Psoas muscle (tissue), 8 donors: ENCODE measurements around the gene DNAJC15. TPM values are rescaled to one million over a fixed set of nuclear protein-coding genes. Genes with fewer than 3 reads are reported as not detected.
A peak's percentile ranks its signal among the peaks of the same experiment; 100 is the strongest.

ENCODE experiments used
- ATAC-seq, 4 donors: fragments of 200-7000 bp; cut with Tn5 transposase; one replicate each; pipeline ENCODE4 v1.9.1; 2020; ENCODE audit warnings: moderate library complexity in 3 of 4, mild to moderate bottlenecking in 2 of 4
- DNase-seq, 2 donors: peaks; one replicate each; pipeline ENCODE4 v3.0.0-alpha.2; 2020
- H3K27ac ChIP-seq: fragments of 200-600 bp; one replicate; pipeline ENCODE4 v1.8.0; 2022
- H3K27me3 ChIP-seq, 3 donors: fragments of 200-600 bp in 1 of 3; one replicate each; pipeline versions ENCODE4 v1.6.1 to v1.8.0; 2013 to 2022; ENCODE audit warnings: low read length in 2 of 3, mild to moderate bottlenecking in 2 of 3, moderate library complexity in 1 of 3; ENCODE audit not compliant: insufficient read depth in 3 of 3
- H3K36me3 ChIP-seq, 2 donors: fragments of 200-600 bp in 1 of 2; one replicate each; pipeline versions ENCODE4 v1.6.1 to v1.8.0; 2013 to 2022; ENCODE audit warnings: low read depth in 1 of 2, mild to moderate bottlenecking in 1 of 2, moderate library complexity in 1 of 2; ENCODE audit not compliant: insufficient read depth in 1 of 2
- H3K4me1 ChIP-seq: fragments of 200-600 bp; one replicate; pipeline ENCODE4 v1.8.0; 2022
- H3K4me3 ChIP-seq: fragments of 200-600 bp; one replicate; pipeline ENCODE4 v1.8.0; 2022; ENCODE audit warnings: mild to moderate bottlenecking
- H3K9me3 ChIP-seq: fragments of 200-600 bp; one replicate; pipeline ENCODE4 v1.8.0; 2022
- CTCF ChIP-seq: fragments of 200-600 bp; IDR thresholded peaks from one replicate; pipeline ENCODE4 v1.8.0; 2022; ENCODE audit warnings: antibody characterized with exemption
- WGBS, 3 donors: extraction: QIAGEN DNeasy Blood & Tissue Kit; methylation state at CpG; one replicate each; pipeline versions ENCODE4 v1.1.6 to v1.1.7; 2013; 5-methylcytosine and 5-hydroxymethylcytosine counted together
- intact Hi-C, 2 donors: fragments of 100-400 bp; cut with DNase I; formaldehyde crosslinking; loops; one replicate each; pipeline versions ENCODE4 v1.11.0 to v1.14.2; 2022
- polyA plus RNA-seq, 3 donors: library from polyadenylated mRNA; stranded (reverse); fragments of 200-250 nt; gene quantifications; one replicate each; pipeline ENCODE4 v1.2.3, GENCODE V29; 2013
- total RNA-seq, 4 donors: library from RNA; stranded (reverse); fragmentation: NEBNext Ultra II Directional in 2 of 4; extraction: Animal tissue kit (Norgen Biotek cat#: 25700) in 2 of 4; gene quantifications; one replicate each; pipeline versions ENCODE4 v1.2.1 to v1.2.4, GENCODE V29; 2021 to 2023
- donor health status: healthy with polysubstance abuse.
- donor health status: DM: no; HTN: no; CAD: no; lungs with moderate emphysema.
- donor health status: Bipolar disorder and iron deficiency.
- donor health status: healthy.
- donor health status: DM: yes; HTN: yes; CAD: no.
- donor health status: DM: no; HTN: no; CAD: no.
- donor health status: DM: no; HTN: no; CAD: no.
- donor health status: DM: yes; HTN: yes; CAD: no.

The DNAJC15 gene
- total and polyA plus RNA-seq, 7 donors: 9.4 to 22.4 (median 13.6) TPM

DNA sequence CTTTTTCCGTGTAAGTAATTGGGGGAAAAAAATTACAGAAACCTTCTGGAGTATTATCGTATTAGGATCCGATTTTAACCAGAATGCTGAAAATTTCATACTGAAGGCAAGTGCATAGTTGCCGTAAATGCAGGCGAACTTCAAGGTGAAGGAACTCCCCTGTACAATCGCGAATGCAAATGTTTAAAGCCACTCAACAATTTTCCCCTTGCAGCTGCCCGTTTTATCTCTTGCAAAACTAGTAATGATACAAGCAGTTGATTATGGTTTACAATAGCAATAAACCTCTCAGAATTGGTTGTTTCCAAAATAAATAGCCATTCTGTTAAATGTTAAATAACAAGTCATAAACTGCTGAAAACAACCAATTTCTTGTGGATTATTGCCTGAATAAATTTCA lies 105.7 kb downstream of the DNAJC15 start:
- H3K27me3 ChIP-seq: no peaks in the 10 kb centered on the region
- no peaks in the 10 kb centered on the region for H3K4me1 ChIP-seq
- TF ChIP-seq CTCF: no peak
- 79 to 85% (median 83%) methylated on average over 8 of the region's 8 CpGs for WGBS, 3 donors
- intact Hi-C loops: no loop called here
- no peak for ATAC-seq
- no peak for DNase-seq
- H3K36me3 ChIP-seq: no peaks in the 10 kb centered on the region
- no peaks in the 10 kb centered on the region for H3K9me3 ChIP-seq
- no peak overlapping the region for H3K27ac ChIP-seq
- H3K4me3 ChIP-seq: no peak overlapping the region

GRCh38 chr13:43129511-43130110 lies 106.2 kb downstream of the DNAJC15 start:
- intact Hi-C loops: no loop called here
- ATAC-seq (no peak), DNase-seq (no peak)
- Histone ChIP-seq H3K4me3 (no peak overlapping the region), H3K4me1 (no peaks in the 10 kb centered on the region), H3K9me3 (no peaks in the 10 kb centered on the region), H3K27ac (no peak overlapping the region), H3K36me3 (no peaks in the 10 kb centered on the region), H3K27me3 (no peaks in the 10 kb centered on the region)
- no peak for TF ChIP-seq CTCF
- WGBS, 3 donors: 60 to 84% (median 72%) methylated on average over 3 of the region's 3 CpGs

DNA sequence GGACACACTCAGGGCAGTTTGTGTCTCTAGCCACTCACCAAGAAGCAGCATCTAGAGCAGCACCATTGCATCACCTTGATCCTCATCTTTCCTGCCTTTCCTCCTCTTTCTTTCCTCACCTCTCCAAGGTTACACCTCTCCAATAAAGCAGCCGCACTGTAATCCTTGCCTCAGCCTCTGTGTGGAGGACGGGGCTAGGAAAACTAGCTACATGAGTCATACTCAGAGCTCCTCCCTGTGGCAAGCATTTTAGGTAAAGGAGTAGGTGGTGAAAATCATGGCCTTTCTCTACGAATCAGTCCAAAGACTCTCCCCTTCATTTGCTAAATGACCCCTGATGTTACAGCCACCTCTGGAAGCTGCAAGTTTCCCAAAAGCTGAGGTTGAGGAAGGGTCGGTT lies 108.9 kb downstream of the DNAJC15 start:
- no peaks in the 10 kb centered on the region for H3K4me1 ChIP-seq
- no peaks in the 10 kb centered on the region for H3K27me3 ChIP-seq
- peak; percentile 17 for TF ChIP-seq CTCF
- peak in 2 of 4 donors; percentile 33 to 56 for ATAC-seq
- no peak for DNase-seq
- no peak overlapping the region for H3K27ac ChIP-seq
- intact Hi-C loops: no loop called here
- H3K9me3 ChIP-seq: no peaks in the 10 kb centered on the region
- 63 to 66% (median 65%) methylated on average over 4 of the region's 4 CpGs for WGBS, 3 donors
- H3K4me3 ChIP-seq: no peak overlapping the region
- H3K36me3 ChIP-seq: no peaks in the 10 kb centered on the region

GRCh38 chr13:43132911-43133310 lies 109.5 kb downstream of the DNAJC15 start:
- Histone ChIP-seq H3K36me3 (no peaks in the 10 kb centered on the region), H3K9me3 (no peaks in the 10 kb centered on the region), H3K4me3 (no peak overlapping the region), H3K27ac (no peak overlapping the region), H3K4me1 (no peaks in the 10 kb centered on the region), H3K27me3 (no peaks in the 10 kb centered on the region)
- TF ChIP-seq CTCF: no peak
- WGBS, 3 donors: 50 to 60% (median 52%) methylated on average over 5 of the region's 5 CpGs
- DNase-seq (no peak), ATAC-seq (no peak)
- intact Hi-C loops: no loop called here

DNA sequence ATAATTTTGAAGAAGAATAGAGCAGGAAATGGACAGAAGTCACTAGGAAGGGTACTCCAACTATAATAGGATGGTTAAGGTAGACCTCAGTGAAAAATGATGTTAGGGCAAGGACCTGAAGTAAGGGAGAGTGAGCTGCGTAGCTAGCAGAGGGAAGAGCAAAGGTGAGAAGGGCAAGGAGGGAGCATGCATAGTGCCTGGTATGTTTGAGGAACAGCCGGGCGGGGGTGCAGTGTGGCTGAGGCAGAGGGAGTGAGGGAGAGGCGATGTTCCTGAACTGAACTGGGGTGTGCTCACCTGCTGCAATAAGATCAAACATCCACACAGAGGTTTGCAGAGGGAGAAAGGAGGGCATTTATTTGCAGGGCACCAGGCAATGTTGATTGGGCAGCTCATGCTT lies 110.4 kb downstream of the DNAJC15 start:
- no peak overlapping the region for H3K27ac ChIP-seq
- H3K36me3 ChIP-seq: no peaks in the 10 kb centered on the region
- WGBS, 3 donors: 81 to 98% (median 97%) methylated on average over 4 of the region's 4 CpGs
- ATAC-seq (no peak), DNase-seq (no peak)
- intact Hi-C loops: no loop called here
- no peak overlapping the region for H3K4me3 ChIP-seq
- no peaks in the 10 kb centered on the region for H3K27me3 ChIP-seq
- no peaks in the 10 kb centered on the region for H3K4me1 ChIP-seq
- no peaks in the 10 kb centered on the region for H3K9me3 ChIP-seq
- no peak for TF ChIP-seq CTCF
